ENCODE data around the gene ACOX2. TPM values are rescaled to one million over a fixed set of nuclear protein-coding genes. Genes with fewer than 3 reads are reported as not detected.
A peak's percentile ranks its signal among the peaks of the same experiment; 100 is the strongest.

The ACOX2 gene
- polyA plus RNA-seq, 3 donors: 2.4 to 2.5 (median 2.4) TPM

GRCh38 chr3:58573640-58574039, 36.6 kb upstream of the ACOX2 start:
- no peak overlapping the region for H3K27ac Mint-ChIP-seq
- H3K36me3 Mint-ChIP-seq: no peaks in the 10 kb centered on the region

GRCh38 chr3:58572634-58573230, 35.7 kb upstream of the ACOX2 start:
- WGBS (ENCODE audit: insufficient coverage): 89% methylated on average over 4 of the region's 7 CpGs
- Histone ChIP-seq H3K27me3 (ENCODE audit: control insufficient read depth in 2 of 2, insufficient read depth in 2 of 2, low read length in 2 of 2) (peaks cover 0 to 12% of the 10 kb centered on the region in 2 donors), H4K20me1 (ENCODE audit: insufficient read depth, low read length) (no peaks in the 10 kb centered on the region), H3K9ac (ENCODE audit: insufficient read depth, low read length, poor library complexity, severe bottlenecking) (no peak overlapping the region), H3K36me3 (replicated peaks in 1 of 2; ENCODE audit: control insufficient read depth in 1 of 2, insufficient read depth in 2 of 2, low read length in 2 of 2) (no peaks in the 10 kb centered on the region), H3K4me2 (replicated peaks; ENCODE audit: extremely low read depth, low read length, poor library complexity, severe bottlenecking) (no peak overlapping the region), H3K9me3 (replicated peaks in 1 of 2; ENCODE audit: control insufficient read depth in 1 of 2, insufficient read depth in 1 of 2, low read length in 2 of 2) (no peaks in the 10 kb centered on the region), H2AFZ (ENCODE audit: insufficient read depth, low read depth, low read length, poor library complexity, severe bottlenecking) (no peak overlapping the region), H3K4me3 (replicated peaks in 1 of 3; ENCODE audit: low read depth in 2 of 3, low read length in 3 of 3) (no peak overlapping the region), H3K27ac (ENCODE audit: low read depth in 1 of 2, low read length in 2 of 2) (no peak overlapping the region), H3K79me2 (ENCODE audit: insufficient read depth, low read length) (no peaks in the 10 kb centered on the region), H3K4me1 (ENCODE audit: control insufficient read depth in 1 of 2, insufficient read depth in 2 of 2, low read length in 2 of 2) (no peaks in the 10 kb centered on the region)
- Mint-ChIP-seq H3K4me1 (peaks cover 10% of the 10 kb centered on the region), H3K27me3 (ENCODE audit: low read depth in 3 of 3) (peaks cover 8 to 13% (median 11%) of the 10 kb centered on the region in 3 donors), H3K36me3 (no peaks in the 10 kb centered on the region), H3K4me3 (no peak overlapping the region), H3K9me3 (peaks cover 0 to 6% (median 0%) of the 10 kb centered on the region in 7 donors), H3K27ac (peak overlapping the region in 1 of 7 donors; percentile 14)
- intact Hi-C loops (cut with micrococcal nuclease): no loop called here
- DNase-seq: no peak
- TF ChIP-seq, protein P1, sequence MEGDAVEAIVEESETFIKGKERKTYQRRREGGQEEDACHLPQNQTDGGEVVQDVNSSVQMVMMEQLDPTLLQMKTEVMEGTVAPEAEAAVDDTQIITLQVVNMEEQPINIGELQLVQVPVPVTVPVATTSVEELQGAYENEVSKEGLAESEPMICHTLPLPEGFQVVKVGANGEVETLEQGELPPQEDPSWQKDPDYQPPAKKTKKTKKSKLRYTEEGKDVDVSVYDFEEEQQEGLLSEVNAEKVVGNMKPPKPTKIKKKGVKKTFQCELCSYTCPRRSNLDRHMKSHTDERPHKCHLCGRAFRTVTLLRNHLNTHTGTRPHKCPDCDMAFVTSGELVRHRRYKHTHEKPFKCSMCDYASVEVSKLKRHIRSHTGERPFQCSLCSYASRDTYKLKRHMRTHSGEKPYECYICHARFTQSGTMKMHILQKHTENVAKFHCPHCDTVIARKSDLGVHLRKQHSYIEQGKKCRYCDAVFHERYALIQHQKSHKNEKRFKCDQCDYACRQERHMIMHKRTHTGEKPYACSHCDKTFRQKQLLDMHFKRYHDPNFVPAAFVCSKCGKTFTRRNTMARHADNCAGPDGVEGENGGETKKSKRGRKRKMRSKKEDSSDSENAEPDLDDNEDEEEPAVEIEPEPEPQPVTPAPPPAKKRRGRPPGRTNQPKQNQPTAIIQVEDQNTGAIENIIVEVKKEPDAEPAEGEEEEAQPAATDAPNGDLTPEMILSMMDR (IDR thresholded peaks at IDR 0.05): no peak

More at GRCh38 chr3:58573640-58574039, 36.6 kb upstream of the ACOX2 start:
- Histone ChIP-seq H3K4me1 (ENCODE audit: control insufficient read depth in 1 of 2, insufficient read depth in 2 of 2, low read length in 2 of 2) (no peaks in the 10 kb centered on the region), H3K9ac (ENCODE audit: insufficient read depth, low read length, poor library complexity, severe bottlenecking) (no peak overlapping the region), H3K4me2 (replicated peaks; ENCODE audit: extremely low read depth, low read length, poor library complexity, severe bottlenecking) (no peak overlapping the region), H2AFZ (ENCODE audit: insufficient read depth, low read depth, low read length, poor library complexity, severe bottlenecking) (no peak overlapping the region), H4K20me1 (ENCODE audit: insufficient read depth, low read length) (no peaks in the 10 kb centered on the region), H3K27me3 (ENCODE audit: control insufficient read depth in 2 of 2, insufficient read depth in 2 of 2, low read length in 2 of 2) (peaks cover 0 to 12% of the 10 kb centered on the region in 2 donors), H3K4me3 (replicated peaks in 1 of 3; ENCODE audit: low read depth in 2 of 3, low read length in 3 of 3) (no peak overlapping the region), H3K27ac (ENCODE audit: low read depth in 1 of 2, low read length in 2 of 2) (no peak overlapping the region), H3K79me2 (ENCODE audit: insufficient read depth, low read length) (no peaks in the 10 kb centered on the region), H3K36me3 (replicated peaks in 1 of 2; ENCODE audit: control insufficient read depth in 1 of 2, insufficient read depth in 2 of 2, low read length in 2 of 2) (no peaks in the 10 kb centered on the region), H3K9me3 (replicated peaks in 1 of 2; ENCODE audit: control insufficient read depth in 1 of 2, insufficient read depth in 1 of 2, low read length in 2 of 2) (no peaks in the 10 kb centered on the region)
- H3K9me3 Mint-ChIP-seq: peaks cover 0 to 3% (median 0%) of the 10 kb centered on the region in 7 donors
- H3K4me3 Mint-ChIP-seq: no peak overlapping the region
- TF ChIP-seq, protein P1 (IDR thresholded peaks at IDR 0.05): no peak
- DNase-seq: no peak
- WGBS (ENCODE audit: insufficient coverage): 100% methylated on average over 3 of the region's 6 CpGs
- intact Hi-C loops (cut with micrococcal nuclease): no loop called here
- H3K4me1 Mint-ChIP-seq: peaks cover 9% of the 10 kb centered on the region
- peaks cover 8 to 16% (median 11%) of the 10 kb centered on the region in 3 donors for H3K27me3 Mint-ChIP-seq (ENCODE audit: low read depth in 3 of 3)
